Nephron progenitor cell (in vitro differentiated cells): Measurements from ENCODE around the gene C19orf53.

Experiments
- DNase-seq: peaks from one replicate; pipeline ENCODE4 v3.0.0; 2021
- H3K27ac Mint-ChIP-seq: 2 replicates; pipeline ENCODE4 v1.8.0; 2021; ENCODE audit warnings: mild to moderate bottlenecking, moderate library complexity, mixed read lengths
- H3K27me3 Mint-ChIP-seq: 2 replicates; pipeline ENCODE4 v1.8.0; 2021; ENCODE audit warnings: mild to moderate bottlenecking, low read depth, mixed read lengths; ENCODE audit not compliant: poor library complexity
- H3K36me3 Mint-ChIP-seq: 2 replicates; pipeline ENCODE4 v1.8.0; 2021; ENCODE audit warnings: low read depth, mixed read lengths
- H3K4me1 Mint-ChIP-seq: 2 replicates; pipeline ENCODE4 v1.8.0; 2021; ENCODE audit warnings: mixed read lengths
- H3K4me3 Mint-ChIP-seq: 2 replicates; pipeline ENCODE4 v1.8.0; 2021; ENCODE audit warnings: mild to moderate bottlenecking, moderate library complexity, mixed read lengths
- H3K9me3 Mint-ChIP-seq: 2 replicates; pipeline ENCODE4 v1.8.0; 2021; ENCODE audit warnings: mild to moderate bottlenecking, moderate library complexity, mixed read lengths
- CTCF ChIP-seq: fragments of 200-600 bp; sonication (generic); IDR thresholded peaks from 2 replicates; pipeline ENCODE4 v1.5.0; 2021; ENCODE audit warnings: antibody characterized with exemption

The C19orf53 gene

GRCh38 chr19:13803038-13803437 lies 28.8 kb downstream of the C19orf53 start:
- no peaks in the 10 kb centered on the region for H3K9me3 Mint-ChIP-seq
- TF ChIP-seq CTCF, result no peak
- DNase-seq, result no peak
- no peak overlapping the region for H3K4me3 Mint-ChIP-seq
- no peak overlapping the region for H3K27ac Mint-ChIP-seq
- no peaks in the 10 kb centered on the region for H3K4me1 Mint-ChIP-seq
- H3K27me3 Mint-ChIP-seq, result no peaks in the 10 kb centered on the region
- H3K36me3 Mint-ChIP-seq, result peaks cover 38% of the 10 kb centered on the region

GRCh38 chr19:13804830-13805683 lies 30.8 kb downstream of the C19orf53 start:
- Mint-ChIP-seq H3K27ac (no peak overlapping the region), H3K9me3 (no peaks in the 10 kb centered on the region), H3K4me1 (no peaks in the 10 kb centered on the region), H3K36me3 (peaks cover 42% of the 10 kb centered on the region), H3K27me3 (no peaks in the 10 kb centered on the region), H3K4me3 (no peak overlapping the region)
- DNase-seq, result peak; percentile 50
- TF ChIP-seq CTCF, result peak; percentile 36

- H3K9me3 Mint-ChIP-seq, result no peaks in the 10 kb centered on the region
- DNase-seq, result no peak
- H3K27ac Mint-ChIP-seq, result no peak overlapping the region
- H3K36me3 Mint-ChIP-seq, result peaks cover 40% of the 10 kb centered on the region
- no peak overlapping the region for H3K4me3 Mint-ChIP-seq
- no peak for TF ChIP-seq CTCF
- H3K4me1 Mint-ChIP-seq, result no peaks in the 10 kb centered on the region
- H3K27me3 Mint-ChIP-seq, result peaks cover 2% of the 10 kb centered on the region
Measured at GRCh38 chr19:13806728-13807127, 32.5 kb downstream of the C19orf53 start.

GRCh38 chr19:13807421-13808021 lies 33.3 kb downstream of the C19orf53 start:
- no peaks in the 10 kb centered on the region for H3K4me1 Mint-ChIP-seq
- H3K27me3 Mint-ChIP-seq, result peaks cover 2% of the 10 kb centered on the region
- TF ChIP-seq CTCF, result no peak

GRCh38 chr19:13808856-13809255 lies 34.6 kb downstream of the C19orf53 start:
- peaks cover 2% of the 10 kb centered on the region for H3K27me3 Mint-ChIP-seq
- no peaks in the 10 kb centered on the region for H3K4me1 Mint-ChIP-seq
- no peak for TF ChIP-seq CTCF
- H3K9me3 Mint-ChIP-seq, result no peaks in the 10 kb centered on the region
- H3K4me3 Mint-ChIP-seq, result no peak overlapping the region
- no peak overlapping the region for H3K27ac Mint-ChIP-seq
- H3K36me3 Mint-ChIP-seq, result peaks cover 49% of the 10 kb centered on the region
- no peak for DNase-seq

More at GRCh38 chr19:13807421-13808021, 33.3 kb downstream of the C19orf53 start:
- Mint-ChIP-seq H3K9me3 (no peaks in the 10 kb centered on the region), H3K27ac (no peak overlapping the region), H3K36me3 (peaks cover 45% of the 10 kb centered on the region), H3K4me3 (no peak overlapping the region)
- DNase-seq, result no peak

- Mint-ChIP-seq H3K9me3 (no peaks in the 10 kb centered on the region), H3K4me3 (no peak overlapping the region), H3K4me1 (no peaks in the 10 kb centered on the region), H3K27ac (no peak overlapping the region), H3K27me3 (peaks cover 2% of the 10 kb centered on the region), H3K36me3 (peaks cover 62% of the 10 kb centered on the region)
- TF ChIP-seq CTCF, result no peak
- DNase-seq, result no peak
Measured at GRCh38 chr19:13812544-13812943, 38.3 kb downstream of the C19orf53 start.
